ENCODE data around the gene DOK3.
"Not testable (repeated sequence)": the region's sequence is repeated elsewhere in the genome, so short reads cannot be mapped to it uniquely, and the experiment has no call there.

The DOK3 gene

GRCh38 chr5:177497292-177498012 is 12.2 kb downstream of the DOK3 start, which contains the start of gene PDLIM7:
TSS of gene PDLIM7 (minus strand) at chr5:177497604. CDS start at chr5:177496512, 1,092 bp downstream.
- DNase-seq (ENCODE audit: low spot score) (peak; percentile 98), FAIRE-seq (no peak)

DNA sequence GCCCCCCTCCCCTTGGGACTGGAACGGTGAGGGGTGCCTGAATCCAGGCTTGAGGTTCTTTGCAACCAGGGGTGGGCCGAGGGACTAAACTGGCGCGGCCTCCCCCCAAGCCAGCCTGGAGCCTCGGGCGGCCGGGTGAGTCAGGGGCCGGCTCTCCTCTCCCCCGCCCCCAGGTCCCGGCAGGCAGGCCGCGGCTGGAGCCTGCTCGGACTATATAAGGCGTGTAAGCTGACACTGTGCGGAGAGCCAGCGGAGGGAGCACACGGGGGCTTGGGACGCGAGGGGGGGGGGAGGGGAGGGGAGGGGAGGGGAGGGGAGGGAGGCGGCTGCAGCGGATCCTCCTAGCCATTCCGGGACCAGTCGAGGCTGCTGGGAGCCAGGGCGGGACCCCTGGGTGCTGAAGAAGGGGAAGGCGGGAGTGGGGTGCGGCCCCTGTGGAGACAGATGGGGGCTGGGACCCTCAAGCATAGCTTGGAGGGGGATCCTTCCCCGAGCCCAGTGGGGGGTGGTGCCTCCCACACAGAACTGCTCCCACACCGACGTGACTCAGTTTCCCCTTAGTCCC is 12.8 kb downstream of the DOK3 start:
- no peak for FAIRE-seq
- DNase-seq (ENCODE audit: low spot score) = peak; percentile 84

DNA sequence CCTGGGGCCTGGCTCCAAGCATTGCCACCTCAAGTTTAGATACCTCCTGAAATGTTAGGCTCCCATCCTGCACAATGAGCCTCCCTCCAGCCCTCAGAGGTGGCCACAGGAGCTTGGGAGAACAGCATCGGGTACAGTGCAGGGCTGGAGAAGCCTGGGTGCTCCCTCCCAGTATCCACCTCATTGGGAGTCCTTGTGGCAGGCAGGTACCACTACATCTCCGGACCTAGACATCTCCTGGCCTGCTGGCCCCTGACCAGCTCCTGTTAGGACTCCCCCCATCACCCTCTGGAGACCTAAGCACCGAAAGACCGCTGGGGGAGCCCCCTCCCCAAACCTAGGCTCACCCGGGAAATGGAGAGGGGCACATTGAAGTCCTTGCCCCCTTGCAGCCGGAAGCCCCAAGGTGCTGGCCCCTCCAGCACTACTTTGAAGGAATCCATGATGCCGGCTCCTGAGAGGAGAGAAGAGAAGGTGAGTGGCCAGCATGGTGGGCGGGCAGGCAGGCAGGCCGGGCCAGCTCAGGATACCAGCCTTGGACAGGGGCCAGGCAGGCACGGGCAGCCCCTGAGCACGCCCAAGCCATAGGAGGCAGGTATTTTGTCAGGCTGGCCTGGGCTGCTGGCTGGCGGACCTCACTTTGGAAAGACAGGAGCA is 13.4 kb downstream of the DOK3 start:
- FAIRE-seq = no peak
- peak; percentile 61 for DNase-seq (ENCODE audit: low spot score)

GRCh38 chr5:177495243-177496060 is 14.2 kb downstream of the DOK3 start:
- DNase-seq (ENCODE audit: low spot score) (peak; percentile 63), FAIRE-seq (peak; percentile 23)

GRCh38 chr5:177494346-177495195 is 15.1 kb downstream of the DOK3 start:
- DNase-seq (ENCODE audit: low spot score) (peak; percentile 89), FAIRE-seq (peak; percentile 82)

DNA sequence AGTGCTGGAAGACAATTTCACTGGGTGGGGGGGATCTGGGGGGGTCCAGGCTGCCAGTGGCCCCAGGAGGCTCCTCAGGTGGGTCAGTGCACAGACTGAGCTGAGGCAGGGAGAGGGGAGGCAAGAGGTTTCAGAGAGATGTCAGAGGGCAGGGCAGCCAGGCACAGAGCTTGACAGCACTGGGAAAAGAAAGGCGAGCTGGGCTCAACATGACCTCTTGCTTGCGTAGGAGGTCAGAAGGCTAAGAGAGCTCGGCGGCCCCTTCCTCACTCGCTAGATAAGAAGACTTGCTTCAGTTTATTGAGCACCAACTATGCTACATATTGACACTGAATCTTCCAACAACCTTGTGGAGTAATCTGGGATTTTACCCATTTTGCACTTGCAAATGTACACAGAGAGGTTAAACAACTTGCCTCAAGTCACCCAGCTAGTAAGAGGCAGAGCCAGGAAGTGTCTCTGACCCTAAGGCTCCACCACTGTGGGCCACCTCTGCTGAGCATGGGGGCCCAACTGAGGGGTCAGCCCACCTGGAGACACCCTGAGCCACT is 15.8 kb downstream of the DOK3 start:
- DNase-seq (ENCODE audit: low spot score) (no peak), FAIRE-seq (no peak)

GRCh38 chr5:177492841-177493240 is 16.8 kb downstream of the DOK3 start:
- FAIRE-seq (no peak), DNase-seq (ENCODE audit: low spot score) (no peak)

GRCh38 chr5:177491983-177492746 is 17.5 kb downstream of the DOK3 start:
- no peak for FAIRE-seq

GRCh38 chr5:177491429-177491945 is 18.1 kb downstream of the DOK3 start:
- DNase-seq (ENCODE audit: low spot score) = peak; percentile 86
- no peak for FAIRE-seq

More at GRCh38 chr5:177491983-177492746, 17.5 kb downstream of the DOK3 start:
- DNase-seq (ENCODE audit: low spot score) = no peak

DNA sequence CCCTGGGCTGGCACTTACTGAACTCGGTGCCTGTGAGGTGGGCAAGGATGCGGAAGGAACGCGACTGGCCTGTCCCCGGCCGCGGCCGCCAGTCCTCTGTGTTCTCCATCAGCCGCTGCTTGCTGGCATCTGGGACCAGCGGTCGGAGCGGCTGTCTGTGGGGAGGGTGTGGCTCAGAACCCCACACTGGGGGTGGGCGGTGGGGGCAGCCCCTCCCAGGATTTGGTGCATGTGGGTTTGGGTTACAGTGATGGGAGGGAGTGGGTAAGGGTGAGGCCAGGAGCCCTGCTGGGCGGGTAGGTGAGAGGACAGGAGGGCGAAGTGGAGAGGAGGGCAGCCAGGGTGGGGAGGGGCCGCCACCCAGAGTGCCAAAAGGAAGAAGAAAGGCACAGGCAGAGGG is 18.6 kb downstream of the DOK3 start:
- no peak for FAIRE-seq
- no peak for DNase-seq (ENCODE audit: low spot score)

DNA sequence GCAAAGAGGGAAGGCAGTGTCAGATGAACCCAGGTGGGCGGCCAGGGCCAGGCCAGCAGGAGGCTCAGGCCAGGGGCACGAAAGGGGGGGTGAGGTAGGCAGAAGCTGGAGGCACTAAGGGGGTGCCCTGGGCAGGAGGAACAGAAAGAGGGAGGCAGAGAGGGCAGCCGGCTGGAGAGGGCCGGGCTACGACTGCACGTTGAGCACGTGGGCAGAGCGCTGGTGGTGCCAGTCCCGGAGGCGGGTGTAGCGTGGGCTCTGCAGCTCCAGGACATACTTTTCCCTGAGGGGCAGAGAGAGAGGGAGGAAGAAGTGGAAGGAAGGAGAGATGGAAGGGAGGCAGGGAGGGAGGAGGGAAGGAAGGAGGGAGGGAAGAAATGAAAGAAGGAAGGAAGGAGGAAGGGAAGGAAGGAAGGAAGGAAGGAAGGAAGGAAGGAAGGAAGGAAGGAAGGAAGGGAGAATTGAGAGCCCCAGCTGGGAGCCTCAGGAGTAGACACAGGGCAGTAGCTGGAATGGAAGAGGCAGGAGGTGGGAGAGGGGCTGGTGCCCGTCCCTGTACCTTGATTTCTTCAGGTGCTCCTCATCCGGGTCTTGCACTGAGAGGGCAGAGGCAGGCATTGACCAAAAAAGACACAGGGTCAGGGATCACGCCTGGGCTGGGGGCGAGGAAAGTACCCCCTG is 19.2 kb downstream of the DOK3 start:
- FAIRE-seq (no peak), DNase-seq (ENCODE audit: low spot score) (no peak)

- FAIRE-seq (no peak), DNase-seq (ENCODE audit: low spot score) (no peak)
Measured at GRCh38 chr5:177489119-177489716, 20.4 kb downstream of the DOK3 start.

- no peak for DNase-seq (ENCODE audit: low spot score)
- FAIRE-seq = no peak
Measured at GRCh38 chr5:177487975-177488374, 21.7 kb downstream of the DOK3 start.

GRCh38 chr5:177487144-177487543 is 22.5 kb downstream of the DOK3 start:
- FAIRE-seq (no peak), DNase-seq (ENCODE audit: low spot score) (no peak)

- FAIRE-seq (no peak), DNase-seq (ENCODE audit: low spot score) (no peak)
Measured at GRCh38 chr5:177486256-177486655, 23.4 kb downstream of the DOK3 start.

- not testable (repeated sequence) for FAIRE-seq; DNase-seq (ENCODE audit: low spot score)
Measured at GRCh38 chr5:177485753-177486152, 23.9 kb downstream of the DOK3 start.

GRCh38 chr5:177484902-177485549 is 24.6 kb downstream of the DOK3 start:
- FAIRE-seq (no peak), DNase-seq (ENCODE audit: low spot score) (no peak)

All from urothelium cell line (cell line).